GM10266 (cell line): ENCODE measurements around the gene TAF3.

ENCODE experiments used
- DNase-seq: peaks from one replicate; pipeline ENCODE4 v3.0.0; 2012; ENCODE audit errors: extremely low spot score
- CTCF ChIP-seq: IDR thresholded peaks from 2 replicates; pipeline ENCODE4 v1.5.1; 2012; ENCODE audit warnings: mild to moderate bottlenecking, low read depth; ENCODE audit not compliant: control insufficient read depth, insufficient read depth; ENCODE audit errors: missing control alignments

Gene TAF3

GRCh38 chr10:7932301-7933036 lies 114.2 kb downstream of the TAF3 start:
- no peak for TF ChIP-seq CTCF
- DNase-seq: no peak

- no peak for TF ChIP-seq CTCF
- no peak for DNase-seq
Measured at GRCh38 chr10:7933262-7933661, 115.0 kb downstream of the TAF3 start.

- TF ChIP-seq CTCF: no peak
- no peak for DNase-seq
Measured at GRCh38 chr10:7933757-7934156, 115.5 kb downstream of the TAF3 start.

GRCh38 chr10:7937315-7937945 lies 119.1 kb downstream of the TAF3 start:
- no peak for TF ChIP-seq CTCF
- no peak for DNase-seq

- no peak for TF ChIP-seq CTCF
- no peak for DNase-seq
Measured at GRCh38 chr10:7941576-7941975, 123.3 kb downstream of the TAF3 start.

- no peak for DNase-seq
- no peak for TF ChIP-seq CTCF
Measured at GRCh38 chr10:7942316-7942715, 124.0 kb downstream of the TAF3 start.

GRCh38 chr10:7942859-7943258 lies 124.6 kb downstream of the TAF3 start:
- no peak for TF ChIP-seq CTCF
- DNase-seq: no peak
